ENCODE measurements around the gene TEKT2. TPM values are rescaled to one million over a fixed set of nuclear protein-coding genes. Genes with fewer than 3 reads are reported as not detected.

TEKT2 gene
- total and polyA plus RNA-seq, 2 donors (not counting 3 experiments of a cell fraction or from before 2014, with no cell fraction given) = 0.38 to 0.61 TPM

GRCh38 chr1:36108314-36108713 is 24.4 kb downstream of the TEKT2 start:
- DNase-seq (ENCODE audit: low read depth, low spot score) (no peak), FAIRE-seq (no peak)
- Histone ChIP-seq H3K27me3 (ENCODE audit: control insufficient read depth in 2 of 2, insufficient read depth in 2 of 2, low read length in 2 of 2) (no peaks in the 10 kb centered on the region), H3K9me1 (replicated peaks; ENCODE audit: control insufficient read depth, extremely low read depth, insufficient read depth, low read length) (no peaks in the 10 kb centered on the region), H3K4me1 (ENCODE audit: control insufficient read depth, extremely low read depth, insufficient read depth, low read length) (no peaks in the 10 kb centered on the region), H2AFZ (ENCODE audit: low read depth, low read length) (no peak overlapping the region), H3K9me3 (replicated peaks; ENCODE audit: control insufficient read depth, insufficient read depth, low read length) (no peaks in the 10 kb centered on the region), H3K4me2 (ENCODE audit: insufficient read depth, low read length) (no peak overlapping the region), H3K27ac (ENCODE audit: insufficient read depth, low read depth, low read length) (no peak overlapping the region), H3K36me3 (ENCODE audit: control insufficient read depth in 2 of 2, extremely low read depth in 1 of 2, insufficient read depth in 2 of 2, low read length in 2 of 2) (no peaks in the 10 kb centered on the region), H3K79me2 (ENCODE audit: control insufficient read depth, insufficient read depth, low read length) (no peaks in the 10 kb centered on the region), H3K9ac (replicated peaks; ENCODE audit: extremely low read depth, insufficient read depth, low read length) (no peak overlapping the region), H4K20me1 (replicated peaks; ENCODE audit: control insufficient read depth, extremely low read depth, insufficient read depth, low read length) (no peaks in the 10 kb centered on the region), H3K4me3 (replicated peaks in 1 of 3; ENCODE audit: insufficient read depth in 1 of 3, low read depth in 1 of 3, low read length in 3 of 3) (no peak overlapping the region)
- BruUV-seq (replicated peaks) = no TSS peak
- no peak for TF ChIP-seq POLR2AphosphoS5 (IDR thresholded peaks at IDR 0.05; ENCODE audit: insufficient read depth, low read depth, low read length)
- TF ChIP-seq JUN (IDR thresholded peaks at IDR 0.05; ENCODE audit: borderline replicate concordance, insufficient read depth, insufficient read length, low read depth) = no peak
- no peak for TF ChIP-seq GATA2 (IDR thresholded peaks at IDR 0.05; ENCODE audit: insufficient read depth, insufficient read length, low read depth, low read length)
- no peak for TF ChIP-seq EZH2 (IDR thresholded peaks at IDR 0.05; ENCODE audit: borderline replicate concordance, low read depth, low read length, severe bottlenecking)
- TF ChIP-seq POLR2A (IDR thresholded peaks at IDR 0.05; ENCODE audit: low read depth, low read length) = no peak
- no peak for TF ChIP-seq MAX (IDR thresholded peaks at IDR 0.05; ENCODE audit: insufficient read depth, insufficient read length)
- TF ChIP-seq FOS (IDR thresholded peaks at IDR 0.05; ENCODE audit: borderline replicate concordance, insufficient read depth, low read length) = no peak
- TF ChIP-seq MYC (IDR thresholded peaks at IDR 0.05; ENCODE audit: low read depth, low read length) = no peak
- TF ChIP-seq CTCF (IDR thresholded peaks at IDR 0.05; ENCODE audit: extremely low read depth in 1 of 2, insufficient read depth in 1 of 2, low read depth in 1 of 2, low read length in 2 of 2) = no peak
- CTCF ChIA-PET = interaction anchor here (2.1 to 2.9 kb wide), 2 partner anchors 9 to 26 kb away, joined by 9 read pairs; no protein-coding TSS in a partner anchor
- intact Hi-C loops (cut with micrococcal nuclease) (no loop called here), dilution Hi-C loops (cut with MboI; ENCODE audit: extremely low pct_ligation_motif_present, low sequenced_read_pairs) (no loop called here)
- POLR2A ChIA-PET = no interaction called here
